Measurements from ENCODE around the gene AASDH. TPM values are rescaled to one million over a fixed set of nuclear protein-coding genes. Genes with fewer than 3 reads are reported as not detected.

The AASDH gene
- 10.5 and 11.8 TPM in 2 replicates for total RNA-seq

GRCh38 chr4:56387023-56388001 lies at the start of gene AASDH:
TSS of gene AASDH (minus strand) at chr4:56387491. CDS start at chr4:56384299, 3,192 bp downstream.
- intact Hi-C loops (cut with micrococcal nuclease) = loop anchor here (1.0 to 5.0 kb wide), 8 partner anchors 17 to 590 kb away; partner anchors contain the start of genes CEP135, NOA1, PAICS and SRP72
- H3K36me3 Mint-ChIP-seq (ENCODE audit: low read depth) = peaks cover 10% of the 10 kb centered on the region
- H3K9me3 Mint-ChIP-seq = no peaks in the 10 kb centered on the region
- H3K4me1 Mint-ChIP-seq = peaks cover 29% of the 10 kb centered on the region
- H3K27ac Mint-ChIP-seq = peak within 1 kb of the TSS; percentile 96
- H3K27me3 Mint-ChIP-seq = no peaks in the 10 kb centered on the region
- H3K4me3 Mint-ChIP-seq = peak within 1 kb of the TSS; percentile 88
- peak; percentile 99 for DNase-seq

- Mint-ChIP-seq H3K36me3 (ENCODE audit: low read depth) (peaks cover 24% of the 10 kb centered on the region), H3K9me3 (no peaks in the 10 kb centered on the region), H3K4me1 (peaks cover 40% of the 10 kb centered on the region), H3K27ac (peak within 1 kb of the TSS; percentile 95), H3K27me3 (no peaks in the 10 kb centered on the region), H3K4me3 (peak within 1 kb of the TSS; percentile 89)
- DNase-seq = peak; percentile 100
- intact Hi-C loops (cut with micrococcal nuclease) = loop anchor here (1.0 to 5.0 kb wide), 6 partner anchors 21 to 1038 kb away; partner anchors contain the start of genes CEP135, SRP72 and TMEM165
These were observed 48.0 kb upstream of the AASDH start, which contains the start of gene PPAT for GRCh38 chr4:56435140-56435926. TSS of gene PPAT (minus strand) at chr4:56435615. CDS start at chr4:56435477, 138 bp downstream.

DNA sequence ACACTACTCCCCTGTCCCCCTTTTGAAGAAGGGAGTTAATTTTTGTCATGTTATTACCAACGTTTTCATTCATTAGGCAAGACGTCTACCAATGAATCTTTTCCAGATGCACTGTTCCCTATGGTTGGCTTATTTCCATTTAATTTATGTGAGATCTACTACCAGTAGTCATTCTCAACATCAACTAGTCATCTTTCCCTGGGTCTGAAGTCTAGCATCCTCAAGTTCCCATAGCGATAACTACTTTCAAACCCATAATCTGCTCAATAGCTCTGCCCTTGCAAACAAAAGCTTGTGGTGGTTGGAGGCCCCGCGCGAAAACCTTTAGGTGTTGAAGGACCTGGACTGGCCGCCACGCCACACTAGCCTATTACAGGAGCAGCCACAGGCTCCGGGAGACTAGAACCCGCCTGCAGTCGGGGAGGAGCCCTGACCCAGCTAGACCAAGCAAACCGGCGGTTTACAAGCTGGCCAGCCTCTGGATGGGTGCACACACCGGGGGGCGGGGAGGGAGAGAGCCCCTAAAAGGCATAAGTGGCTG lies 47.4 kb upstream of the AASDH start:
- Mint-ChIP-seq H3K9me3 (no peaks in the 10 kb centered on the region), H3K4me1 (peaks cover 36% of the 10 kb centered on the region), H3K4me3 (peak overlapping the region; percentile 89), H3K27me3 (no peaks in the 10 kb centered on the region), H3K36me3 (ENCODE audit: low read depth) (peaks cover 20% of the 10 kb centered on the region), H3K27ac (peak overlapping the region; percentile 95)
- intact Hi-C loops (cut with micrococcal nuclease) = loop anchor here (1.0 to 5.0 kb wide), 7 partner anchors 9 to 1037 kb away; partner anchors contain the start of genes CEP135, SRP72 and TMEM165
- peak; percentile 82 for DNase-seq

- Mint-ChIP-seq H3K36me3 (ENCODE audit: low read depth) (peaks cover 16% of the 10 kb centered on the region), H3K27ac (no peak overlapping the region), H3K4me1 (peaks cover 35% of the 10 kb centered on the region), H3K27me3 (no peaks in the 10 kb centered on the region), H3K4me3 (peak overlapping the region; percentile 89), H3K9me3 (no peaks in the 10 kb centered on the region)
- intact Hi-C loops (cut with micrococcal nuclease) = no loop called here
- DNase-seq = no peak
These were observed 46.0 kb upstream of the AASDH start for GRCh38 chr4:56433280-56433679.

- Mint-ChIP-seq H3K27ac (no peak overlapping the region), H3K4me1 (peaks cover 31% of the 10 kb centered on the region), H3K9me3 (no peaks in the 10 kb centered on the region), H3K4me3 (no peak overlapping the region), H3K36me3 (ENCODE audit: low read depth) (peaks cover 13% of the 10 kb centered on the region), H3K27me3 (no peaks in the 10 kb centered on the region)
- no peak for DNase-seq
- intact Hi-C loops (cut with micrococcal nuclease) = no loop called here
These were observed 42.9 kb upstream of the AASDH start for GRCh38 chr4:56430203-56430602.

DNA sequence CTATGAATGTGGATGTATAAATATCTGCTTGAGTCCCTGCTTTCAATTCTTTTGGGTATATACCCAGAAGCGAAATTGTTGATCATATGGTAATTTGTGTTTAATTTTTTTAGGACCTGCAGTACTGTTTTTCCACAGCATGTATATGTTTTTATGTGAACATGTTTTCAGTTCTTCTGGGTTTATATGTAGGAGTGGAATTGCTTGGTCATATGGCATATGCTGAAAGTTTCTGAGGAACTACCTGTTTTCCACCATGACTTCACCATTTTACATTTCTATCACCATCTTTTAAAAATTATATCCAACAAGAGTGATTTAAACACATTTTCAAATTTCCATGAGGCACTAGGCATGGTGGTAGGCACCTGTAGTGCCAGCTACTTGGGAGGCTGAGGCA lies 39.9 kb upstream of the AASDH start:
- H3K4me1 Mint-ChIP-seq = peaks cover 21% of the 10 kb centered on the region
- H3K9me3 Mint-ChIP-seq = no peaks in the 10 kb centered on the region
- intact Hi-C loops (cut with micrococcal nuclease) = no loop called here

DNA sequence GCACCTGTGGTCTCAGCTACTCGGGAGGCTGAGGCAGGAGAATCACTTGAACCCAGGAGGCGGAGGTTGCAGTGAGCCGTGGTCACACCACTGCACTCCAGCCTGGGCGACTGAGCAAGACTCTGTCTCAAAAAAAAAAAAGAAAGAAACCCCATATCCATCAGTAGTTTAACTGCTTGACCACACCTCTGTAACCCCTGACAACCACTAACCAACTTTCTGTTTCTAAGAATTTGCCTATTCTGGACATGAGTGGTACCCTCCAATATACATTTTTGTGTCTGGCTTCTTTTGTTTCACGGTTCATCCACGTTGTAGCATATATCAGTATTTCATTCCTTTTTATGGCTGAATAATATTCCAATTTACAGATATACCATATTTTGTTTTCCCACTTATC lies 39.0 kb upstream of the AASDH start:
- intact Hi-C loops (cut with micrococcal nuclease) = no loop called here
- H3K4me1 Mint-ChIP-seq = peaks cover 18% of the 10 kb centered on the region
- H3K27ac Mint-ChIP-seq = no peak overlapping the region
- H3K9me3 Mint-ChIP-seq = no peaks in the 10 kb centered on the region
- H3K4me3 Mint-ChIP-seq = no peak overlapping the region
- peaks cover 10% of the 10 kb centered on the region for H3K36me3 Mint-ChIP-seq (ENCODE audit: low read depth)
- DNase-seq = no peak
- H3K27me3 Mint-ChIP-seq = no peaks in the 10 kb centered on the region

More for the DNA sequence above, 39.9 kb upstream of the AASDH start:
- DNase-seq = no peak
- Mint-ChIP-seq H3K27me3 (no peaks in the 10 kb centered on the region), H3K36me3 (ENCODE audit: low read depth) (peaks cover 12% of the 10 kb centered on the region), H3K27ac (no peak overlapping the region), H3K4me3 (no peak overlapping the region)

DNA sequence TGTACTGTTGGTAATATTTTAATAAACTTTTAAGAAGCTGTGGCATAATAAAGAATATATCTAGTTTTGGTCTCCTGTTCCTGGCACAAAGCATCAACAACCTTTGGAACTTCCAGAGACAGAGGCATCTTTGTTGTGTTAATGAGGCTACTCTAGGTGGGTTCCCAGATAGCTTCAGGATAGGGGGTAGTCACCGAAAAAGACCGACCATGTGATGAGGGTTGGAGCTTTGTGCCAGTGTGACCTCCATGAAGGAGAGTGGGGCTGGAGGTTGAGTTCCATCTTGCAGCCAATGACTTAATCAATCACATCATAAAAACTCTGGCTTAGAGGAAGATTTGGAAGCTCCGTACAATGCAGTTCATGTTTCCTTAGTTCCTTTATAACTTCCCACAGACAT lies 38.2 kb upstream of the AASDH start:
- DNase-seq = no peak
- Mint-ChIP-seq H3K9me3 (no peaks in the 10 kb centered on the region), H3K4me1 (peaks cover 12% of the 10 kb centered on the region), H3K27me3 (no peaks in the 10 kb centered on the region), H3K4me3 (no peak overlapping the region), H3K36me3 (ENCODE audit: low read depth) (peaks cover 9% of the 10 kb centered on the region), H3K27ac (no peak overlapping the region)
- intact Hi-C loops (cut with micrococcal nuclease) = loop anchor here (1.0 to 2.0 kb wide), 2 partner anchors 9 to 411 kb away; no protein-coding TSS in a partner anchor

- no peak overlapping the region for H3K27ac Mint-ChIP-seq
- H3K36me3 Mint-ChIP-seq (ENCODE audit: low read depth) = peaks cover 9% of the 10 kb centered on the region
- no peaks in the 10 kb centered on the region for H3K9me3 Mint-ChIP-seq
- DNase-seq = peak; percentile 81
- intact Hi-C loops (cut with micrococcal nuclease) = loop anchor here (1.0 to 2.0 kb wide), 2 partner anchors 9 to 412 kb away; no protein-coding TSS in a partner anchor
- no peak overlapping the region for H3K4me3 Mint-ChIP-seq
- no peaks in the 10 kb centered on the region for H3K27me3 Mint-ChIP-seq
- peaks cover 12% of the 10 kb centered on the region for H3K4me1 Mint-ChIP-seq
These were observed 37.6 kb upstream of the AASDH start for GRCh38 chr4:56424697-56425514.

- H3K4me1 Mint-ChIP-seq = peaks cover 8% of the 10 kb centered on the region
- peaks cover 9% of the 10 kb centered on the region for H3K36me3 Mint-ChIP-seq (ENCODE audit: low read depth)
- no peaks in the 10 kb centered on the region for H3K9me3 Mint-ChIP-seq
- DNase-seq = no peak
- intact Hi-C loops (cut with micrococcal nuclease) = loop anchor here (2.0 kb wide), 1 partner anchor 413 kb away; no protein-coding TSS in a partner anchor
- no peaks in the 10 kb centered on the region for H3K27me3 Mint-ChIP-seq
- no peak overlapping the region for H3K27ac Mint-ChIP-seq
- H3K4me3 Mint-ChIP-seq = no peak overlapping the region
These were observed 36.9 kb upstream of the AASDH start for GRCh38 chr4:56424176-56424575.

DNA sequence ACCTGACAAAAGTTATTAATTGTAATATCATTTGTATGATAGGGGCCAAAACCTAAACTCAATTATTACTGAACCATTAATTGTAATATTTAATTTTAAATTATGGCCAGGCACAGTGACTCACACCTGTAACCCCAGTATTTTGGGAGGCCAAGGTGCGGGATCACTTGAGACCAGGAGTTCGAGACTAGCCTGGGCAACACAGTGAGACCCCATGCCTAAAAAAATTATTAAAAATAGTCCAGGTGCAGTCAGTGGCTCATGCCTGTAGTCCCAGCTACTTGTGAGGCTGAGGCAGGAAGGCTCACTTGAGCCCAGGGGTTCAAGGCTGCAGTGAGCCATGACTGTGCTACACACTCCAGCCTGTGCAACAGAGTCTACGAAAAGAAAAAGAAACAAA lies 30.1 kb upstream of the AASDH start:
- H3K9me3 Mint-ChIP-seq = no peaks in the 10 kb centered on the region
- no peaks in the 10 kb centered on the region for H3K27me3 Mint-ChIP-seq
- intact Hi-C loops (cut with micrococcal nuclease) = no loop called here
- no peak overlapping the region for H3K4me3 Mint-ChIP-seq
- peaks cover 2% of the 10 kb centered on the region for H3K4me1 Mint-ChIP-seq
- no peak overlapping the region for H3K27ac Mint-ChIP-seq
- no peak for DNase-seq
- H3K36me3 Mint-ChIP-seq (ENCODE audit: low read depth) = no peaks in the 10 kb centered on the region

- Mint-ChIP-seq H3K4me1 (peaks cover 5% of the 10 kb centered on the region), H3K4me3 (no peak overlapping the region), H3K27me3 (no peaks in the 10 kb centered on the region), H3K36me3 (ENCODE audit: low read depth) (no peaks in the 10 kb centered on the region), H3K9me3 (no peaks in the 10 kb centered on the region), H3K27ac (no peak overlapping the region)
- no peak for DNase-seq
- intact Hi-C loops (cut with micrococcal nuclease) = no loop called here
These were observed 29.1 kb upstream of the AASDH start for GRCh38 chr4:56416349-56416748.

Data from activated CD4-positive, alpha-beta T cell treated with anti-CD3 and anti-CD28 coated beads, Interleukin-2, amount 10 ng/mL, durations not matched to agents 24 days and 14 days (primary cell).